GM12873 (cell line): ENCODE data around the gene CDC14A.

ENCODE experiments used
- TF ChIP-seq, protein P1 (sequence below): IDR thresholded peaks from 2 replicates; pipeline ENCODE4 v1.5.1; 2012; ENCODE audit warnings: low read depth, mild to moderate bottlenecking, moderate library complexity, low read length, control low read depth; ENCODE audit not compliant: insufficient read depth; ENCODE audit errors: missing control alignments

CDC14A gene, protein sequence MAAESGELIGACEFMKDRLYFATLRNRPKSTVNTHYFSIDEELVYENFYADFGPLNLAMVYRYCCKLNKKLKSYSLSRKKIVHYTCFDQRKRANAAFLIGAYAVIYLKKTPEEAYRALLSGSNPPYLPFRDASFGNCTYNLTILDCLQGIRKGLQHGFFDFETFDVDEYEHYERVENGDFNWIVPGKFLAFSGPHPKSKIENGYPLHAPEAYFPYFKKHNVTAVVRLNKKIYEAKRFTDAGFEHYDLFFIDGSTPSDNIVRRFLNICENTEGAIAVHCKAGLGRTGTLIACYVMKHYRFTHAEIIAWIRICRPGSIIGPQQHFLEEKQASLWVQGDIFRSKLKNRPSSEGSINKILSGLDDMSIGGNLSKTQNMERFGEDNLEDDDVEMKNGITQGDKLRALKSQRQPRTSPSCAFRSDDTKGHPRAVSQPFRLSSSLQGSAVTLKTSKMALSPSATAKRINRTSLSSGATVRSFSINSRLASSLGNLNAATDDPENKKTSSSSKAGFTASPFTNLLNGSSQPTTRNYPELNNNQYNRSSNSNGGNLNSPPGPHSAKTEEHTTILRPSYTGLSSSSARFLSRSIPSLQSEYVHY

DNA sequence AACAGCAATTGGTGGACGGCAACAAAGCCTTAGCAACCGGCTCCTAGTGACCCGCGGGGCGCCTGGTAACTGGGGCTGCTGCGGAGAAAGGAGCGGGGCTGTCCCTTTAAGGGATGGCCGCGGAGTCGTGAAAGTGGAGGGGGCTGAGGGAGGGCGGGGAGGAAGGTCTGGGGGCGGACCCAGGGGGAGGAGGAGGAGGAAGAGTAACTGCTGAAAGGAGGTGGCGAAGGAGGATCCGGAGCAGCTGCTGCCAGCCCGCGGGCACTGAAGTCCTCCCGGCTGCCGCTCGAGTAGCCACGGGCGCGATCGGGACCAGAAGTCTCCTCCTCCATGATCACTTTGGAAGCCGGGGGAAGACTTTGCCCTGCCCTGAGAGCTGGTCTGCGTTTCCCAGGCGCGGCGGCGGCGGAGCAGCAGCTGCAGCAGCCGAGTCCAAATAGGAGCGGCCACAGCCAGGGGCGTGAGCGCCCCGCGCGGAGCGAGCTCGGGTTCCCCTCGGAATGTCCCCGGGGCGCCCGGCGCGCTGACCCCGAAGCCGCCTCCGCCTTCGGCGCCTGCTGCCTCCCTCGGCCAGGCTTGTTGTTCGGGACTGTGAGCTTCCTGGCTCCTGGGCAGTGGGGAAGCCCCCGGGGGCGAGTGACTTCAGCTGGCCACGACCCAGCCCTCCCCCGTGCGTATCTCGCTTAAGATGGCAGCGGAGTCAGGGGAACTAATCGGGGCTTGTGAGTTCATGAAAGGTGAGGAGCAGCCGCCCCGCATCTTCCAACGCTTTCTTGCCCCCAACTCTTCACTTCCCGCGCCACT, at the start of gene CDC14A:
Gene CDC14A (plus strand): TSS at position 240 of the 804 bp plus-strand sequence. CDS start 449 bp downstream, at position 689.
- TF ChIP-seq, protein P1, sequence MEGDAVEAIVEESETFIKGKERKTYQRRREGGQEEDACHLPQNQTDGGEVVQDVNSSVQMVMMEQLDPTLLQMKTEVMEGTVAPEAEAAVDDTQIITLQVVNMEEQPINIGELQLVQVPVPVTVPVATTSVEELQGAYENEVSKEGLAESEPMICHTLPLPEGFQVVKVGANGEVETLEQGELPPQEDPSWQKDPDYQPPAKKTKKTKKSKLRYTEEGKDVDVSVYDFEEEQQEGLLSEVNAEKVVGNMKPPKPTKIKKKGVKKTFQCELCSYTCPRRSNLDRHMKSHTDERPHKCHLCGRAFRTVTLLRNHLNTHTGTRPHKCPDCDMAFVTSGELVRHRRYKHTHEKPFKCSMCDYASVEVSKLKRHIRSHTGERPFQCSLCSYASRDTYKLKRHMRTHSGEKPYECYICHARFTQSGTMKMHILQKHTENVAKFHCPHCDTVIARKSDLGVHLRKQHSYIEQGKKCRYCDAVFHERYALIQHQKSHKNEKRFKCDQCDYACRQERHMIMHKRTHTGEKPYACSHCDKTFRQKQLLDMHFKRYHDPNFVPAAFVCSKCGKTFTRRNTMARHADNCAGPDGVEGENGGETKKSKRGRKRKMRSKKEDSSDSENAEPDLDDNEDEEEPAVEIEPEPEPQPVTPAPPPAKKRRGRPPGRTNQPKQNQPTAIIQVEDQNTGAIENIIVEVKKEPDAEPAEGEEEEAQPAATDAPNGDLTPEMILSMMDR: peak; percentile 12

DNA sequence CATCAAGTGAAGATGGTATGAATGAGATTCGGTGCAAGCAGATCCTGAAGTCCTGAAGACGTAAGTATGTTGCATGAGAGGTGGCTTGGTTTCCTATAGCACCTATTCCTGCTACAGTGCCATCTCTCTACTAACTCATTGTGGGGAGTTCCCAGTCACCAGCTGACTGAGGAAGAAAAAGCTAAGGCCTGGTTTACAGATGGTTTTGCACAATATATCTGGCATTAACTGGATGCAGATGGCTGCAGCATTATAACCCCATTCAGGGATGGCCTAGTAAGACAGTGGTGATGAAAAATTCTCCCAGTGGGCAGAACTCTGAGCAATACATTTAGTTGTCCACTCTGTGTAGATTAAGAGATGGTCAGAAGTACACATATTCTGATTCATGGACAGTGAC, 49.6 kb upstream of the CDC14A start:
- TF ChIP-seq, protein P1: no peak

DNA sequence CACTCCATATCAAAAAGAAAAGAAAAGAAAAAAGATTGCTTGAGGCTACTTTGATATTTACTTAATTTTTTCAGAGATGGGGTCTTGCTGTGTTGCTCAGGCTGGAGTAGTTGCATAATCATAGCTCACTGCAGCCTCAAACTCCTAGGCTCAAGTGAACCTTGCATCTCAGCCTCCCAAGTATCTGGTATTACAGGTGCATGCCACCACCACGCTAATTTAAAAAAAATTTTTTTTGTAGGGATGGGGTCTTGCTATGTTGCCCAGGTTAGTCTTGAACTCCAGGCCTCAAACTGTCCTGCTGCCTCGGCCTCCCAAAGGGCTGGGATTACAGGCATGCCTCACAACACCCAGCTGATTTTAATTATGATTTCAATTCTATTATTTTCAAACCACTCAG, 48.1 kb upstream of the CDC14A start:
- TF ChIP-seq, protein P1: no peak

DNA sequence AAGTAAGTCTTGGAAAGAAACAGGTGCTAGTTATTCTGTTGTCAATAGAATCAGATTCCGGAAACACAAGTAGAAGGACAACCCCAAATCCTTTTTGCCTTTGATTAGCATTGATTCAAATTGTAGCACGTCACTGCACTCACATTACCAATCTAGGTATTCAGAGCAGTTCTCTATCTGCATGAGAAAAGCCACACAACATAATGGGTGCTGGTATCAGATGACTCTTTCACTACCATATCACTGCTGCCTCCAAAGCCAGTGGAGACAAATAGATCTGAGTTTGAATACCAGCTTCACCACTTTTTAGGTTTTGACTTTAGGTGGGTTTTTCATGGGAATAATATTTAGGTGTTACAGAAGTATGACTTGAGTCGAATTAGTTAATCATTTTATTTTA, 47.4 kb upstream of the CDC14A start:
- TF ChIP-seq, protein P1: no peak

DNA sequence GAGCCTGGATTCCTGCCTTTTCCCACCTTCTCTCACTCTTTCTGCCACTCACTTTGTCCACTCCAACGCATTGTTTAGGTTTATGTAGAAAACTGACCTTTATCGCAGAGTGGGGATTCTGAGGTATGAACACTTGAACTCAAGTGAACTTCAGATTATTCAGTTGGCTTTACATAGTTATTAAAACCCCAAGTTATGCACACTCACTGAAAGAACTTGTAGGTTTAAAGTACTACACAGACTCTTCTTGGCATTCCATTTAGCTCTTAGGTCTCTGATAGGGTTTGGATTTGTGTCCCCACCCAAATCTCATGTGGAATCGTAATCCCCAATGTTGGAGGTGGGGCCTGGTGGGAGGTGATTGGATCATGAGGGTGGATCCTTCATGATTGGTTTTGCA, 46.4 kb upstream of the CDC14A start:
- TF ChIP-seq, protein P1: no peak

DNA sequence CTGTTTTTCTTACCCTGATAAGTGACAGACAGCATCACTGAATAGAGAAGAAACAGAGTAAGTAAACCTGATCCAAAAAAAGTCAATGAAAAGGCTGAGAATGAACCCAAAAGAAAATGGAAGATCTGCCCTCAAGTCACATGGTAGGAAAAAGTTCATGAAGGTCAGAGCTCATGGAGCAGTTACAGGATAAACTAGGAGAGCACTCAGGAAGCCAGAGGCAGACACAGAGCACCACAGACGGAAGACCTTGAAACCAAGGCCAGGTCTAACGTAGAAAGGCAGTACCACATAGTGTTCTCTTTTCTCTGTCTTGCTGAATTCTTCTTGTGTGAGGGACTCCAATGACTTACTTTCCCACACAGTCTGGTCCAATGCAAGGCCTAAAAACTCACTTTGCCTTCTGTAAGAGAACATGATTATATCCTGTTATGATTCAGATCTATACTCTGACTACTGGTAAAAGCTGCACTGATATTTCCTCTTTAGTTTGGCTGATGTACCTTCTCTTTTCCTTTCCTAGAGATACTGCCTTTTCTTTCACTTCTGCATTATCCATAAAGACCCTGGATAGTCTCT, 45.5 kb upstream of the CDC14A start:
- TF ChIP-seq, protein P1: no peak

DNA sequence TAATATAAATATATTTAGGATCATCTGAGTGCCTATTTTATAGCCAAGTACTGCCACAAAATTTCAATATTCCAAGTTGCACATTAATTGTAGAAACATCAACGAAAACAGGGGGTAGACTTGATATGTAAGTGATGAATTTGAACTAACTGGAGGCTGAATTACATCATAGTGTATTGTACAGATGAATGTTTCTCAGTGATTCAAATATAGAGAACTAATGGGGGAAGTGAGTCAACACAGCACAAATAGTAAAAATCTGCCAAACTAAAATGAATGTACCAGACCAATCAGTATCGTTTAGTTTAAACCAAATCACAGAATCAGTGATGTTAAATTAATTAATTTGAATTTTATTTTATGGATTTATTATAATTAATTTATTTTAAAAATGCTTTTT, 43.5 kb upstream of the CDC14A start:
- TF ChIP-seq, protein P1: no peak
